Right hindlimb (tissue), 1 donor: ENCODE measurements around the gene PRKN.

Experiments used
- DNase-seq: peaks from one replicate; pipeline ENCODE4 v3.0.0-alpha.2; 2018

Gene PRKN

GRCh38 chr6:162019349-162019748 is 708.2 kb downstream of the PRKN start:
- DNase-seq, result no peak

- no peak for DNase-seq
Measured at GRCh38 chr6:162017536-162017935, 710.0 kb downstream of the PRKN start.

GRCh38 chr6:162014069-162014811 is 713.3 kb downstream of the PRKN start:
- no peak for DNase-seq

GRCh38 chr6:162005372-162005771 is 722.2 kb downstream of the PRKN start:
- DNase-seq, result no peak

GRCh38 chr6:161996783-161997182 is 730.8 kb downstream of the PRKN start:
- DNase-seq, result no peak

- DNase-seq, result no peak
Measured at GRCh38 chr6:161985876-161986423, 741.6 kb downstream of the PRKN start.

GRCh38 chr6:161984713-161985112 is 742.9 kb downstream of the PRKN start:
- no peak for DNase-seq

GRCh38 chr6:161976553-161976952 is 751.0 kb downstream of the PRKN start:
- DNase-seq, result no peak

GRCh38 chr6:161973064-161973463 is 754.5 kb downstream of the PRKN start:
- no peak for DNase-seq

- no peak for DNase-seq
Measured at GRCh38 chr6:161971043-161971442, 756.5 kb downstream of the PRKN start.

- no peak for DNase-seq
Measured at GRCh38 chr6:161963634-161964234, 763.8 kb downstream of the PRKN start.

- DNase-seq, result no peak
Measured at GRCh38 chr6:161963181-161963580, 764.4 kb downstream of the PRKN start.

- DNase-seq, result no peak
Measured at GRCh38 chr6:161961796-161962195, 765.8 kb downstream of the PRKN start.

GRCh38 chr6:161961046-161961445 is 766.5 kb downstream of the PRKN start:
- DNase-seq, result no peak

GRCh38 chr6:161959072-161959471 is 768.5 kb downstream of the PRKN start:
- no peak for DNase-seq

GRCh38 chr6:161956082-161956481 is 771.5 kb downstream of the PRKN start:
- no peak for DNase-seq

- no peak for DNase-seq
Measured at GRCh38 chr6:161954699-161955276, 772.8 kb downstream of the PRKN start.

GRCh38 chr6:161954077-161954476 is 773.5 kb downstream of the PRKN start:
- no peak for DNase-seq

GRCh38 chr6:161951126-161951525 is 776.4 kb downstream of the PRKN start:
- no peak for DNase-seq

- no peak for DNase-seq
Measured at GRCh38 chr6:161949531-161949930, 778.0 kb downstream of the PRKN start.

GRCh38 chr6:161948462-161948861 is 779.1 kb downstream of the PRKN start:
- no peak for DNase-seq

GRCh38 chr6:161947371-161947770 is 780.2 kb downstream of the PRKN start:
- DNase-seq, result no peak

- DNase-seq, result no peak
Measured at GRCh38 chr6:161946461-161946860, 781.1 kb downstream of the PRKN start.

GRCh38 chr6:161943561-161943960 is 784.0 kb downstream of the PRKN start:
- no peak for DNase-seq
